WTC11 (cell line): ENCODE measurements around the gene LRRC2.

ENCODE experiments used
- CTCF ChIP-seq: fragments of 200-600 bp; IDR thresholded peaks from 2 replicates; pipeline ENCODE4 v1.8.0; 2022; ENCODE audit warnings: antibody characterized with exemption
- ESRRA ChIP-seq: sonication (generic); formaldehyde crosslinking; IDR thresholded peaks from 2 replicates; pipeline ENCODE4 v1.8.1; 2022; ENCODE audit warnings: mild to moderate bottlenecking, missing genetic modification reagents, borderline replicate concordance
- FOXK1 ChIP-seq: sonication (generic); formaldehyde crosslinking; IDR thresholded peaks from 2 replicates; pipeline ENCODE4 v1.8.0; 2022; ENCODE audit warnings: mild to moderate bottlenecking, moderate library complexity, missing genetic modification reagents
- JUN ChIP-seq: sonication (generic); formaldehyde crosslinking; IDR thresholded peaks from 2 replicates; pipeline ENCODE4 v1.8.0; 2023; ENCODE audit warnings: mild to moderate bottlenecking, missing genetic modification reagents
- KAT7 ChIP-seq: sonication (generic); formaldehyde crosslinking; IDR thresholded peaks from 2 replicates; pipeline ENCODE4 v1.8.1; 2023; ENCODE audit warnings: missing genetic modification reagents, mild to moderate bottlenecking, borderline replicate concordance
- MYBL2 ChIP-seq: sonication (generic); formaldehyde crosslinking; IDR thresholded peaks from 2 replicates; pipeline ENCODE4 v1.8.1; 2023; ENCODE audit warnings: mild to moderate bottlenecking, moderate library complexity, missing genetic modification reagents
- SMAD3 ChIP-seq: sonication (generic); formaldehyde crosslinking; IDR thresholded peaks from 2 replicates; pipeline ENCODE4 v1.8.0; 2022; ENCODE audit warnings: missing genetic modification reagents, mild to moderate bottlenecking, borderline replicate concordance
- SP1 ChIP-seq: sonication (generic); formaldehyde crosslinking; conservative IDR thresholded peaks from 2 replicates; pipeline ENCODE4 v1.8.1; 2022; ENCODE audit warnings: missing genetic modification reagents
- TF ChIP-seq, protein P1 (sequence below): sonication (generic); formaldehyde crosslinking; IDR thresholded peaks from 2 replicates; pipeline ENCODE4 v1.8.0; 2023; ENCODE audit warnings: missing genetic modification reagents, mild to moderate bottlenecking, borderline replicate concordance
- TF ChIP-seq, protein P2 (sequence below): sonication (generic); formaldehyde crosslinking; IDR thresholded peaks from 2 replicates; pipeline ENCODE4 v1.8.0; 2022; ENCODE audit warnings: mild to moderate bottlenecking, missing genetic modification reagents
- TF ChIP-seq, protein P3 (sequence below): sonication (generic); formaldehyde crosslinking; IDR thresholded peaks from 2 replicates; pipeline ENCODE4 v1.8.1; 2023; ENCODE audit warnings: mild to moderate bottlenecking, missing genetic modification reagents, moderate library complexity
- TF ChIP-seq, protein P4 (sequence below): sonication (generic); formaldehyde crosslinking; IDR thresholded peaks from 2 replicates; pipeline ENCODE4 v1.8.0; 2022; ENCODE audit warnings: mild to moderate bottlenecking, missing genetic modification reagents
- TF ChIP-seq, protein P5 (sequence below): sonication (generic); formaldehyde crosslinking; conservative IDR thresholded peaks from 2 replicates; pipeline ENCODE4 v1.8.1; 2023; ENCODE audit warnings: mild to moderate bottlenecking, low read depth, missing genetic modification reagents, moderate library complexity

DNA sequence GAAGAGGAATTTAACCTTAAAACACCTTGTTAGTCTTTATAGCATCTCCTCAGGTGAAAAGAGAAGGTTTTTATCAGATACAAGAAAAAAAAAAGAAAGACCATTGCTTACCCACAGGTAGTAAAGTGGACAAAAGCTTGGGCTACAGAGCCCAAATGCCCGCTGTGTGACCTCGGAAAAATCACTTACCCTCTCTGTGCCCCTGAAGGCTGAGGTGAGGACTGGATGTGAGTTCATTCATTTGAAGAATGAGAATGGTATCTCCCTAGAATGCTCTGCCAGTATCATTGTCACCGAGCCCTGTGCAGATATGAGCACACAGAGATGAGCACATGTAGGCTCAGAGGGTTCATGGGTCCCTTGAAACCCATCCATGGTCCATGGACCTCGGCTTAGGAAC, 28.6 kb upstream of the LRRC2 start:
- no peak for TF ChIP-seq CTCF
- no peak for TF ChIP-seq SP1 (CRISPR knock-in tag)
- TF ChIP-seq KAT7 (CRISPR knock-in tag), result no peak
- TF ChIP-seq, protein P1, sequence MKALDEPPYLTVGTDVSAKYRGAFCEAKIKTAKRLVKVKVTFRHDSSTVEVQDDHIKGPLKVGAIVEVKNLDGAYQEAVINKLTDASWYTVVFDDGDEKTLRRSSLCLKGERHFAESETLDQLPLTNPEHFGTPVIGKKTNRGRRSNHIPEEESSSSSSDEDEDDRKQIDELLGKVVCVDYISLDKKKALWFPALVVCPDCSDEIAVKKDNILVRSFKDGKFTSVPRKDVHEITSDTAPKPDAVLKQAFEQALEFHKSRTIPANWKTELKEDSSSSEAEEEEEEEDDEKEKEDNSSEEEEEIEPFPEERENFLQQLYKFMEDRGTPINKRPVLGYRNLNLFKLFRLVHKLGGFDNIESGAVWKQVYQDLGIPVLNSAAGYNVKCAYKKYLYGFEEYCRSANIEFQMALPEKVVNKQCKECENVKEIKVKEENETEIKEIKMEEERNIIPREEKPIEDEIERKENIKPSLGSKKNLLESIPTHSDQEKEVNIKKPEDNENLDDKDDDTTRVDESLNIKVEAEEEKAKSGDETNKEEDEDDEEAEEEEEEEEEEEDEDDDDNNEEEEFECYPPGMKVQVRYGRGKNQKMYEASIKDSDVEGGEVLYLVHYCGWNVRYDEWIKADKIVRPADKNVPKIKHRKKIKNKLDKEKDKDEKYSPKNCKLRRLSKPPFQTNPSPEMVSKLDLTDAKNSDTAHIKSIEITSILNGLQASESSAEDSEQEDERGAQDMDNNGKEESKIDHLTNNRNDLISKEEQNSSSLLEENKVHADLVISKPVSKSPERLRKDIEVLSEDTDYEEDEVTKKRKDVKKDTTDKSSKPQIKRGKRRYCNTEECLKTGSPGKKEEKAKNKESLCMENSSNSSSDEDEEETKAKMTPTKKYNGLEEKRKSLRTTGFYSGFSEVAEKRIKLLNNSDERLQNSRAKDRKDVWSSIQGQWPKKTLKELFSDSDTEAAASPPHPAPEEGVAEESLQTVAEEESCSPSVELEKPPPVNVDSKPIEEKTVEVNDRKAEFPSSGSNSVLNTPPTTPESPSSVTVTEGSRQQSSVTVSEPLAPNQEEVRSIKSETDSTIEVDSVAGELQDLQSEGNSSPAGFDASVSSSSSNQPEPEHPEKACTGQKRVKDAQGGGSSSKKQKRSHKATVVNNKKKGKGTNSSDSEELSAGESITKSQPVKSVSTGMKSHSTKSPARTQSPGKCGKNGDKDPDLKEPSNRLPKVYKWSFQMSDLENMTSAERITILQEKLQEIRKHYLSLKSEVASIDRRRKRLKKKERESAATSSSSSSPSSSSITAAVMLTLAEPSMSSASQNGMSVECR (CRISPR knock-in tag), result no peak
- TF ChIP-seq, protein P2, sequence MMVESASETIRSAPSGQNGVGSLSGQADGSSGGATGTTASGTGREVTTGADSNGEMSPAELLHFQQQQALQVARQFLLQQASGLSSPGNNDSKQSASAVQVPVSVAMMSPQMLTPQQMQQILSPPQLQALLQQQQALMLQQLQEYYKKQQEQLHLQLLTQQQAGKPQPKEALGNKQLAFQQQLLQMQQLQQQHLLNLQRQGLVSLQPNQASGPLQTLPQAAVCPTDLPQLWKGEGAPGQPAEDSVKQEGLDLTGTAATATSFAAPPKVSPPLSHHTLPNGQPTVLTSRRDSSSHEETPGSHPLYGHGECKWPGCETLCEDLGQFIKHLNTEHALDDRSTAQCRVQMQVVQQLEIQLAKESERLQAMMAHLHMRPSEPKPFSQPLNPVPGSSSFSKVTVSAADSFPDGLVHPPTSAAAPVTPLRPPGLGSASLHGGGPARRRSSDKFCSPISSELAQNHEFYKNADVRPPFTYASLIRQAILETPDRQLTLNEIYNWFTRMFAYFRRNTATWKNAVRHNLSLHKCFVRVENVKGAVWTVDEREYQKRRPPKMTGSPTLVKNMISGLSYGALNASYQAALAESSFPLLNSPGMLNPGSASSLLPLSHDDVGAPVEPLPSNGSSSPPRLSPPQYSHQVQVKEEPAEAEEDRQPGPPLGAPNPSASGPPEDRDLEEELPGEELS (CRISPR knock-in tag), result no peak
- no peak for TF ChIP-seq ESRRA (CRISPR knock-in tag)
- TF ChIP-seq JUN (CRISPR knock-in tag), result no peak
- TF ChIP-seq MYBL2 (CRISPR knock-in tag), result no peak
- TF ChIP-seq, protein P3, sequence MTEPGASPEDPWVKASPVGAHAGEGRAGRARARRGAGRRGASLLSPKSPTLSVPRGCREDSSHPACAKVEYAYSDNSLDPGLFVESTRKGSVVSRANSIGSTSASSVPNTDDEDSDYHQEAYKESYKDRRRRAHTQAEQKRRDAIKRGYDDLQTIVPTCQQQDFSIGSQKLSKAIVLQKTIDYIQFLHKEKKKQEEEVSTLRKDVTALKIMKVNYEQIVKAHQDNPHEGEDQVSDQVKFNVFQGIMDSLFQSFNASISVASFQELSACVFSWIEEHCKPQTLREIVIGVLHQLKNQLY (CRISPR knock-in tag), result no peak
- TF ChIP-seq, protein P4, sequence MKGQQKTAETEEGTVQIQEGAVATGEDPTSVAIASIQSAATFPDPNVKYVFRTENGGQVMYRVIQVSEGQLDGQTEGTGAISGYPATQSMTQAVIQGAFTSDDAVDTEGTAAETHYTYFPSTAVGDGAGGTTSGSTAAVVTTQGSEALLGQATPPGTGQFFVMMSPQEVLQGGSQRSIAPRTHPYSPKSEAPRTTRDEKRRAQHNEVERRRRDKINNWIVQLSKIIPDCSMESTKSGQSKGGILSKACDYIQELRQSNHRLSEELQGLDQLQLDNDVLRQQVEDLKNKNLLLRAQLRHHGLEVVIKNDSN (CRISPR knock-in tag), result no peak
- TF ChIP-seq FOXK1 (CRISPR knock-in tag), result no peak
- no peak for TF ChIP-seq SMAD3 (CRISPR knock-in tag)
- TF ChIP-seq, protein P5, sequence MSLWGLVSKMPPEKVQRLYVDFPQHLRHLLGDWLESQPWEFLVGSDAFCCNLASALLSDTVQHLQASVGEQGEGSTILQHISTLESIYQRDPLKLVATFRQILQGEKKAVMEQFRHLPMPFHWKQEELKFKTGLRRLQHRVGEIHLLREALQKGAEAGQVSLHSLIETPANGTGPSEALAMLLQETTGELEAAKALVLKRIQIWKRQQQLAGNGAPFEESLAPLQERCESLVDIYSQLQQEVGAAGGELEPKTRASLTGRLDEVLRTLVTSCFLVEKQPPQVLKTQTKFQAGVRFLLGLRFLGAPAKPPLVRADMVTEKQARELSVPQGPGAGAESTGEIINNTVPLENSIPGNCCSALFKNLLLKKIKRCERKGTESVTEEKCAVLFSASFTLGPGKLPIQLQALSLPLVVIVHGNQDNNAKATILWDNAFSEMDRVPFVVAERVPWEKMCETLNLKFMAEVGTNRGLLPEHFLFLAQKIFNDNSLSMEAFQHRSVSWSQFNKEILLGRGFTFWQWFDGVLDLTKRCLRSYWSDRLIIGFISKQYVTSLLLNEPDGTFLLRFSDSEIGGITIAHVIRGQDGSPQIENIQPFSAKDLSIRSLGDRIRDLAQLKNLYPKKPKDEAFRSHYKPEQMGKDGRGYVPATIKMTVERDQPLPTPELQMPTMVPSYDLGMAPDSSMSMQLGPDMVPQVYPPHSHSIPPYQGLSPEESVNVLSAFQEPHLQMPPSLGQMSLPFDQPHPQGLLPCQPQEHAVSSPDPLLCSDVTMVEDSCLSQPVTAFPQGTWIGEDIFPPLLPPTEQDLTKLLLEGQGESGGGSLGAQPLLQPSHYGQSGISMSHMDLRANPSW (CRISPR knock-in tag), result no peak
